T-helper 1 cell treated with Interleukin-12 subunit alpha and Interleukin-12 subunit beta and Interleukin-4 antibody, amounts not matched to agents 30 ng/mL and 1 ng/mL, for 36 hours (primary cell): ENCODE results near the gene PRKRA. TPM values are rescaled to one million over a fixed set of nuclear protein-coding genes. Genes with fewer than 3 reads are reported as not detected.

Experiments
- total RNA-seq: library from RNA; stranded (reverse); gene quantifications from 2 replicates; pipeline ENCODE4 v1.2.3, GENCODE V29; 2022

Gene PRKRA
- total RNA-seq, 1 donor from 2014 or later, result 36.1 TPM

Other genes starting within 250 kb of the PRKRA start
- gene PJVK, start 203 bp upstream of the PRKRA start, total RNA-seq, result 1.0 and 1.7 TPM in 2 replicates
- 1.1 and 2.4 TPM in 2 replicates for gene FKBP7, start 27.4 kb upstream of the PRKRA start, total RNA-seq
- 27.2 and 30.9 TPM in 2 replicates for gene PLEKHA3, start 29.3 kb upstream of the PRKRA start, total RNA-seq